ENCODE measurements around the gene SPHK2. TPM values are rescaled to one million over a fixed set of nuclear protein-coding genes. Genes with fewer than 3 reads are reported as not detected.

SPHK2 gene
- polyA plus RNA-seq, 3 donors: 8.5 to 9.4 (median 9.1) TPM

- H3K4me2 ChIP-seq (replicated peaks; ENCODE audit: extremely low read depth, low read length, poor library complexity, severe bottlenecking): no peak overlapping the region
- H3K79me2 ChIP-seq (ENCODE audit: insufficient read depth, low read length): no peaks in the 10 kb centered on the region
- no peak overlapping the region for H3K9ac ChIP-seq (ENCODE audit: insufficient read depth, low read length, poor library complexity, severe bottlenecking)
- peaks cover 0 to 2% (median 2%) of the 10 kb centered on the region in 3 donors for H3K27me3 Mint-ChIP-seq (ENCODE audit: low read depth in 3 of 3)
- H3K9me3 Mint-ChIP-seq: peaks cover 0 to 7% (median 6%) of the 10 kb centered on the region in 7 donors
- DNase-seq: no peak
- WGBS (ENCODE audit: insufficient coverage): 94% methylated on average over 5 of the region's 6 CpGs
- H3K9me3 ChIP-seq (replicated peaks in 1 of 2; ENCODE audit: control insufficient read depth in 1 of 2, insufficient read depth in 1 of 2, low read length in 2 of 2): no peaks in the 10 kb centered on the region
- H3K27ac ChIP-seq (ENCODE audit: low read depth in 1 of 2, low read length in 2 of 2): no peak overlapping the region
- no peaks in the 10 kb centered on the region for H4K20me1 ChIP-seq (ENCODE audit: insufficient read depth, low read length)
- H3K4me1 ChIP-seq (ENCODE audit: control insufficient read depth in 1 of 2, insufficient read depth in 2 of 2, low read length in 2 of 2): peaks cover 7 to 8% of the 10 kb centered on the region in 2 donors
- no peaks in the 10 kb centered on the region for H3K36me3 ChIP-seq (replicated peaks in 1 of 2; ENCODE audit: control insufficient read depth in 1 of 2, insufficient read depth in 2 of 2, low read length in 2 of 2)
- intact Hi-C loops (cut with micrococcal nuclease): no loop called here
- H3K27me3 ChIP-seq (ENCODE audit: control insufficient read depth in 2 of 2, insufficient read depth in 2 of 2, low read length in 2 of 2): no peaks in the 10 kb centered on the region
- H2AFZ ChIP-seq (ENCODE audit: insufficient read depth, low read depth, low read length, poor library complexity, severe bottlenecking): no peak overlapping the region
- H3K27ac Mint-ChIP-seq: no peak overlapping the region
- no peaks in the 10 kb centered on the region for H3K36me3 Mint-ChIP-seq
- peaks cover 9% of the 10 kb centered on the region for H3K4me1 Mint-ChIP-seq
- H3K4me3 ChIP-seq (replicated peaks in 1 of 3; ENCODE audit: low read depth in 2 of 3, low read length in 3 of 3): no peak overlapping the region
- TF ChIP-seq CTCF (IDR thresholded peaks at IDR 0.05): no peak
- no peak overlapping the region for H3K4me3 Mint-ChIP-seq
These were observed 46.5 kb downstream of the SPHK2 start for GRCh38 chr19:48665786-48666185.

GRCh38 chr19:48668332-48668731 is 49.0 kb downstream of the SPHK2 start:
- Mint-ChIP-seq H3K27me3 (ENCODE audit: low read depth in 3 of 3) (no peaks in the 10 kb centered on the region), H3K4me1 (no peaks in the 10 kb centered on the region), H3K36me3 (no peaks in the 10 kb centered on the region), H3K27ac (no peak overlapping the region), H3K9me3 (peaks cover 0 to 7% (median 6%) of the 10 kb centered on the region in 7 donors), H3K4me3 (no peak overlapping the region)
- no peak overlapping the region for H3K4me2 ChIP-seq (replicated peaks; ENCODE audit: extremely low read depth, low read length, poor library complexity, severe bottlenecking)
- no peaks in the 10 kb centered on the region for H4K20me1 ChIP-seq (ENCODE audit: insufficient read depth, low read length)
- 93% methylated on average over 3 of the region's 3 CpGs for WGBS (ENCODE audit: insufficient coverage)
- no peaks in the 10 kb centered on the region for H3K27me3 ChIP-seq (ENCODE audit: control insufficient read depth in 2 of 2, insufficient read depth in 2 of 2, low read length in 2 of 2)
- no peaks in the 10 kb centered on the region for H3K79me2 ChIP-seq (ENCODE audit: insufficient read depth, low read length)
- intact Hi-C loops (cut with micrococcal nuclease): no loop called here
- no peak overlapping the region for H3K27ac ChIP-seq (ENCODE audit: low read depth in 1 of 2, low read length in 2 of 2)
- H3K36me3 ChIP-seq (replicated peaks in 1 of 2; ENCODE audit: control insufficient read depth in 1 of 2, insufficient read depth in 2 of 2, low read length in 2 of 2): no peaks in the 10 kb centered on the region
- H2AFZ ChIP-seq (ENCODE audit: insufficient read depth, low read depth, low read length, poor library complexity, severe bottlenecking): no peak overlapping the region
- no peak overlapping the region for H3K4me3 ChIP-seq (replicated peaks in 1 of 3; ENCODE audit: low read depth in 2 of 3, low read length in 3 of 3)
- H3K9ac ChIP-seq (ENCODE audit: insufficient read depth, low read length, poor library complexity, severe bottlenecking): no peak overlapping the region
- no peak for DNase-seq
- no peaks in the 10 kb centered on the region for H3K9me3 ChIP-seq (replicated peaks in 1 of 2; ENCODE audit: control insufficient read depth in 1 of 2, insufficient read depth in 1 of 2, low read length in 2 of 2)
- TF ChIP-seq CTCF (IDR thresholded peaks at IDR 0.05): no peak
- no peaks in the 10 kb centered on the region for H3K4me1 ChIP-seq (ENCODE audit: control insufficient read depth in 1 of 2, insufficient read depth in 2 of 2, low read length in 2 of 2)
